HG02973 (cell line): Measurements from ENCODE around the gene ABCA10.
"Not testable (repeated sequence)": the region's sequence is repeated elsewhere in the genome, so short reads cannot be mapped to it uniquely, and the experiment has no call there.

ENCODE experiments used
- ATAC-seq: cut with Tn5 transposase; IDR thresholded peaks from one replicate; pipeline ENCODE4 v1.9.1; 2021; ENCODE audit warnings: moderate library complexity; ENCODE audit not compliant: unreplicated experiment

The ABCA10 gene

GRCh38 chr17:69168642-69169041, 60.0 kb downstream of the ABCA10 start:
- ATAC-seq, result not testable (repeated sequence)

DNA sequence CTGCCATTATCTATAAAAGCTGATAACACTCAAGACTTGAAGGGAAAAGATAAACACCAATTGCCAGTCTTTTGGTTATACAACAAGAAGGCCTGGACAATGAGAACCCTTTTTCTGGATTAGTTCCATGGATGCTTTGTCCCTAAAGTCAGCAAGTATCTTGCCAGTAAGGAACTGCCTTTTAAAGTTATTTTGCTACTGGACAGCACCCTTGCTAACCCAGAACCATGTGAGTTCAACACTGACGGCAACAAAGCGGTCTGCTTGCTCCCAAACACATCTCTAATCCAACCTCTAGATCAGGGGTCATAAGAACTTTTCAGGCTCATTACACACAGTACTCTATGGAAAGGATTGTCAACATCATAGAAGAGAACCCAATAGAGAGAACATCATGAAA, 61.7 kb downstream of the ABCA10 start:
- no peak for ATAC-seq

- ATAC-seq, result no peak
Measured at GRCh38 chr17:69164206-69164605, 64.4 kb downstream of the ABCA10 start.

- no peak for ATAC-seq
Measured at GRCh38 chr17:69159418-69159817, 69.2 kb downstream of the ABCA10 start.

DNA sequence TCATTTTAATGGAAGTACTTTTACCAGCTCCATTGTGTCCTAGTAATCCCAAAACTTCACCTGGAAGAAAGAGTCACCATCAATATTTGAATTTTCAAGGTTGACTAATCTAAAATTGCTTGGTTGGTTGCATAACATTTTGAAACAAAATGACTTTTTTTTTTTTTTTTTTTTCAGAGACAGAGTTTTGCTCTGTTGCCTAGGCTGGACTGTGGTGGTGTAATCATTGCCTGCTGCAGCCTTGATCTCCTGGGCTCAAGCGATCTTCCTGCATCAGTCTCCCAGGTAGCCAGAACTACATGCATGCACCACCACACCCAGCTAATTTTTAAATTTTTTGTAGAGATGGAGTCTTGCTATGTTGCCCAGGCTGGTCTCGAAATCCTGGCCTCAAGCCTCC, 74.4 kb downstream of the ABCA10 start:
- no peak for ATAC-seq

GRCh38 chr17:69150333-69150732, 78.3 kb downstream of the ABCA10 start:
- ATAC-seq, result no peak

GRCh38 chr17:69147460-69147859, 81.2 kb downstream of the ABCA10 start:
- no peak for ATAC-seq

DNA sequence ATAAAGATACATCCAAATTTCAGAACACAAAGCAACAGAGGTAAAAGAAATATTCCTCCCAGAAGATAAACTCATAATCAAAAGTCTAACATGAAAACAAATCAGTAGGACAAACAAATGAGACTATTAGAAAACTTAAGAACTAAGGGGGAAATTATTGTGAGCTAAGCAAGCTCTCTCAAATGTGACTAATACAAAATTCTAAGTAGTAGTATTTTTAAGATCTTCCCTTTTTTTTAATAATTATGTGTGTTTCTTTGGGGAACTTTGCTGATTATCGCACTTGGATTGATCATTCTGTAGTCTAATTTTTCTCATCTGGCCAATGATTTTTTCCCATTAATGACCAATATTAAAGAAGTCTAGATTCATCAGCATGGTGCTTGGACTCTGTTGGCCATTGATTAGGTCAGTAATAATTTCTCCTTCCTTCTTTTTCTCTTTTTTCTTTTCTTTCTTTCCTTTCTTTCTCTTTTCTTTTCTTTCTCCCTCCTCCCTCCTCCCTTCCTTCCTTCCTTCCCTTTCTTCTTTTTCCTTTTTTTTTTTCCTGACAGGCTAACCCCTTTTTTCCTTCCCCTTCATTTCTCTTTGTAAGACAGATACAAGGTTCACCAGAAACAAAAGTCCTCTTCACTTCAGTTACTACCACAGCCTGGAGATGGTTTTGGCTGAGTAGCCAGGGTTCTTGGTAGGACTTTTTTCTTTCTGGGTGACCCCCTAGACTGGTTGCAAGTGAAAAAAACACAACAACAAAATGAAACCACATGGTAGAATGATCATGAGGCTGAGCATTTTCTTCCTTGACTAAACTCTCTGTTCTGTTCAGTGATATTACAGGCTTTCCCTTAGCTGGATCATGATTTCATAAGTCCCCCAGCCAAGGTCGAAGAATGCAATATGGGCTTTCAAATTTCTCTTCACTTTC, 84.0 kb downstream of the ABCA10 start:
- no peak for ATAC-seq

GRCh38 chr17:69143683-69144231, 84.9 kb downstream of the ABCA10 start:
- ATAC-seq, result no peak

DNA sequence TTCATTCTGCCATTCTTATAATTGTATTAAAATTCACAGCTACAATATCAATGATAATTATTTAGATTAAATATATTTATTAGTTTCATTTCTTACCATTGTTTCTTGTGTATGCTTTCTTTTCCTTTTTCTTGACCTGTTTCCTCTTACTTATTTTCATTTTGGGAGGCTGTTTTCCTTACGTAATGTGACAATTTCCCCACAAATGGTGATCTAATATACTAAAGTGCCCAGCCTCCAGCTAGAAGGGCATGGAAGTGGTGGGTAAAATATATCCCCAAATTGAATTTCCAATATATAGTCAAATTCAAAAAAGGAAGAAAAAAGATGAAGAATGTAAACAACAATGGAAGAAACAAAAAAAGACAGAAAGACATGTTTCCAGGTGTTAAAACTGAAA, 85.5 kb downstream of the ABCA10 start:
- ATAC-seq, result no peak

DNA sequence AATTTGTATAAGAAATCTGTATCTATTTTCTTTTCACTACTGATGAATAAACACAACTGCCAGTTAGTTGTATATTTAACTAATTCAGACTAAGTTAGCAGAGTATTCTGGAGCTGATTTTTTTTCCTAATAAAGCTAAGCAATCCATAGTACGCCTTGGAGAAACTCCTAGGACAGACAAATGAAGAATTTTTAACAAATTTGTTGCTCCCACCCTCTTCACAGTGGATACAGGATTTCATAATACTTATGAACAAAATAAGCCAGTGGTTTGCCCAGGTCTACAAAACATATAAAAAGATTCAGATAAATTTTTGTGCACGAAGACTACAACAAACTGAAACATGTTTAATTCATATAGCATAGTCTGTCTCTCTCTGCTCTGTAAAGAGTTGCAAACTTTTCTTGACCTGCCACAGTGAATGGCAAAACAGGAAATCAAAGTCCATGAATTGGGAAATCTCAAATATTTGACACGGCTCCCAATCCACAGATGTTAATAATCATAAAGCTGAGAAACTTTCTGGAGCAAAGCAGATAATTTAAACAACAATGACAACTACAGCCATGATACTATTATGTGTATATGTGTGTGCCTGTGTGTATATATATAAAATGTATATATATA, 86.3 kb downstream of the ABCA10 start:
- ATAC-seq, result no peak

- no peak for ATAC-seq
Measured at GRCh38 chr17:69141431-69142174, 87.0 kb downstream of the ABCA10 start, which contains the start of gene ABCA6. Gene ABCA6 (minus strand): TSS chr17:69141895. CDS start chr17:69140703, 1,192 bp downstream.

GRCh38 chr17:69134112-69134511, 94.5 kb downstream of the ABCA10 start:
- ATAC-seq, result no peak

DNA sequence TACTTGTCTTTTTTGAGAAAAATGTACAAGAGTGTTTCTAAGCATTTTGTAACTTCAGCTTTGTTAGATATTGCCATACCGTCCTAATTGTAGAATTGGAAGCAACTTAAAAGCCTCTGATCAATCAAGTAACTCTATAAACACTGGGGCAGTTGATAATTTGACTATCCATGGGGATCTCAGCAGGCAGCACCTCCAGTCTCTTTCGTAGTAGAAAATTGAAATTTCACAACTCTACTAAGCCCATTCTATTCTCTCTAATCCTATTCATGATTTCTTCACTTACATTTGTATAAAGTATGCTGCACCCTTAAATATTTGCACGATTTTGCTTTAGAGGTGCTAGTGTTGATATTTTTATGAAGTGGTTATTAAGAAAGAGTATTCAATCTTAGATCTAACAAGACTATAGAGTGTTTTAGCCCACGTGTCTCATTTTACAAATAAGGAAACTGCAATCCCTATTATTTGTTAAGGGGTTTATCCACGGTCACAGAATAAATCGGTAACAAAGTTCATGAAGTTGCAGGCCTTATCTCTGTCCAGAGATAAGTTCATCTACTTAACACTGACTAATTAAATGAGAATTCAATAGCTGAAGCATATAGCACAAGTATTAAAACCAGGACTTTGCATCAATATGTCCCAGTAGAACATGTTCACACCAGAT, 97.9 kb downstream of the ABCA10 start:
- no peak for ATAC-seq

GRCh38 chr17:69123626-69124025, 105.0 kb downstream of the ABCA10 start:
- ATAC-seq, result no peak

DNA sequence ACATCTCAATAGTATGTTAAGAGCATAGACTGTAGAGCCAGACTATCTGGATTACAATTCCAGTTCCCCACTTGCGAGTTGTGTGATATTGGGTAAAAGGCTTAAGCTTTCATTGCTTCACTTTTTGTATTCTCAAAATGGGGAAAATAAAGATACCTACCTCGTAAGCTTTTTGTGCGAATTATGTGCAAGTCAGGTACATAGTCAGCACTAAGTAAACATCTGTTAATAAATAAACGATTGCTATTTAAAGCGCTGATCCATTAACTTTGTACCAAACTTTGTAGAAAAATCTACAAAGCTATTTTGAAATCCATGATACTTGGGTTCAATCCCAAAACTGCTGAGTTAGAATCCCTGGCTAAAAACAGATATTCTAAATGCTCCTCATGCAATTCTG, 106.6 kb downstream of the ABCA10 start:
- ATAC-seq, result no peak

DNA sequence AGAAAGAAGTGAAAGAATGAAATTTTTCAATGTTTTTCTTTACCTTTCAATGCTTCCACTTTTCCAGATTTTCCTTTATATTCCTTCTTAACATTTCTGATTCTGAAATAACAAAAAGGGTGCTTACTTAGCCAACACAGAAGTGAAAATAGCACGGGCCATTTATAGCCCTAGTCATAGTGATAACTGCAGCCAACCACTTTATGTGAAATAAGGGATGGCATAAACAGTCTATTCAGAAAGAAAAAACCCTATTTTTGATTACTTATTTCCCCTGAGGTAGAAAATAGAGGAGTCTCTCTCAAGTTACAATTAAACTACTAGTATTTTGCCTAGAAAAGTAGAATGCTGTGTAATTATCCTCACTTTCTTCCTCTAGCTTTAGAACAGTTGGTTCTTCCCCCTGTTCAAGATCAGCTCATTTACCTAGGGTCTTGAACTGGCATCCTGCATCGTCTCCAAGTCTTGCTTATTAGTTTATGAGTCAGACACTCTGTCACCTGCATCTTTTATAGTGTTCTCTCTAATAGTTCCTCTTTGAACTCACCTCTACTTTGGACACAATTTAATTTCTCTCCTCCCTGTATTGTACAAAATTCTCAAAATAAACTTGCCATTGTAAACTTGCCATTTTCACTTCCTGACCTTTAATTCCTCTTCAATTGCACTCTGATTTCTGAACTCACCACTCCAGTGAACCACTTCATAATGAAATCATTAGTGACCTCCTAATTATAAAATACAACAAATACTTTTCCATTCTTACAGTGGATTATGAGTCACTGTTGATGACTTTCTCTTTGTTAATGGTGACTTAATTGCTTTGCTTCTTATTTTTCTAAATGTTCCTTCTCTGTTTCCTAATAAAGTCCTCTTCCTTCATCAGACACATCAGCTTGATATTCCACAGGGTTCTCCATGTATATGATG, 110.5 kb downstream of the ABCA10 start:
- ATAC-seq, result peak; percentile 37

DNA sequence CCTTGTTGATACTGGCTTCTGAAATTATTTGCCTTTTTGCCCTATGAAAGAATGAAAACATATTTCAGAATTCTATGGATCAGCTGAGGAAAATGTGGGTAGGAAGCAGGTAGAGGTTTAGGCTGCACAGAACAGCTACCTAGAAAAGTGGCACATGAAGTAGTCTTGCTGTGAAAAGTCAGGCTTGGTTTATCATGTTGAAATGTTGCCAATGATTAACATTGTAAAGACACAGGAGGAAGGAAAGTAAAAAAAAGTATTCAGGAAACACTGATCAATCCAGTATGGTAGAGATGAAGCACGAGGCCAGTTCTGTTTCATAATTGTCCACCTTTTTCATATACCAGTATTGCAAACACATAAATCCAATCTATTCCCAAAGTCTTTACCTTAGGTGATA, 116.8 kb downstream of the ABCA10 start:
- no peak for ATAC-seq

DNA sequence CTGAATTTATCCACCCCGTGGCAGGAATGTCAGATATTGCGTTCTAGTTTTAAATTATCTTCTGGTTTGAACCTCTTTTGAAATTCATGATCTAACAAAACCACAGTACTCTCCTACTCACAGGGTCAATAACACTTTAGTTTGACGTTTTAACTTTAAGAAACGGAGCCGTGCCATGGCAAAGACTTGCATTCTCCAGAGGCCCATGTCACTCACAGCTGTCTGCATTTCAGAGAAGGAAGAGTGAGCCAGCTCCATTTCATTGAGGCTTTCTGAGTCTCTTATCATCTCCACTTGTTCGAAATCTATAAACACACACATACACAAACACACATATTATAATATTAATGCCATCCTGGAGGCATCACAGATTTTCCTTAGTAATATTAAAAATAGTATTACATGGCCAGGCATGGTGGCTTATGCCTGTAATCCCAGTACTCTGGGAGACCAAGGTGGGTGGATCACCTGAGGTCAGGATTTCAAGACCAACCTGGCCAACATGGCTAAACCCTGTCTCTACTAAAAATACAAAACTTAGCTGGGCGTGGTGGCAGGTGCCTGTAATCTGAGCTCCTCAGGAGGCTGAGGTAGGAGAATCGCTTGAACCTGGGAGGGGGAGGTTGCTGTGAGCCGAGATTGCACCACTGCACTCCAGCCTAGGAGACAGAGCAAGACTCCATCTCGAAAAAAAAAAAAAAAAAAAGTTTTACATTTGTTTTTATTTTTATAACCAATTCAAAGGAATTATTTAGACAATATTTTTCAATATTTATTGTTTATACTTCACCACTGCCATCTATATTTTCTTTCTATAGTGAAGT, 122.5 kb downstream of the ABCA10 start:
- ATAC-seq, result no peak
